Measurements from ENCODE around the gene RTN4R. TPM values are rescaled to one million over a fixed set of nuclear protein-coding genes. Genes with fewer than 3 reads are reported as not detected.

Gene RTN4R
- total RNA-seq, 2 donors from 2014 or later: 0.48 to 0.78 TPM

DNA sequence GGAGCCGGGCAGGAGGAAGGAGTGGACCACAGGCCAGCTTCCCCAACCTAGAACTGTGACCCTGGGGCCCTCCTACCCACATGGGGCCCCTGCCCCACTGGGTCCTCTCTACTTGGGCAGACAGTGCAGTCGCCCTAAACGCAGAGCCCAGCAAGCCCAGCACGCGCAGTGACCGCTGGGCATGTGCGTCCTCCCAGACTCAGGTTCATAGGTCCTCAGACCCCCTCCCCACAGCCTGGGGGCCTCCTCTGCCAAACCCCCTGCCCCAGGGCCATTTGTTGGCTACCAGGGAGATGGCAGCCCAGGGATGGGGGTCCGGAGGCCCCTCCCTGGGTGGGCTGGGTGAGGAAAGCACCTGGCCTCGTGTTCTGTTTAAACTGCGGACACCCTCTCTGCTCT is 23.9 kb downstream of the RTN4R start:
- no peak for DNase-seq (ENCODE audit: low spot score)
- peak overlapping the region; percentile 84 to 92 for H3K27ac Mint-ChIP-seq
- ATAC-seq: no peak
- H3K27me3 Mint-ChIP-seq: no peaks in the 10 kb centered on the region
- H3K4me3 Mint-ChIP-seq: peak overlapping the region; percentile 84
- peaks cover 16 to 32% of the 10 kb centered on the region in 2 donors for H3K4me1 Mint-ChIP-seq (ENCODE audit: low read depth in 2 of 2)
- no peaks in the 10 kb centered on the region for H3K9me3 Mint-ChIP-seq
- H3K36me3 Mint-ChIP-seq: no peaks in the 10 kb centered on the region

DNA sequence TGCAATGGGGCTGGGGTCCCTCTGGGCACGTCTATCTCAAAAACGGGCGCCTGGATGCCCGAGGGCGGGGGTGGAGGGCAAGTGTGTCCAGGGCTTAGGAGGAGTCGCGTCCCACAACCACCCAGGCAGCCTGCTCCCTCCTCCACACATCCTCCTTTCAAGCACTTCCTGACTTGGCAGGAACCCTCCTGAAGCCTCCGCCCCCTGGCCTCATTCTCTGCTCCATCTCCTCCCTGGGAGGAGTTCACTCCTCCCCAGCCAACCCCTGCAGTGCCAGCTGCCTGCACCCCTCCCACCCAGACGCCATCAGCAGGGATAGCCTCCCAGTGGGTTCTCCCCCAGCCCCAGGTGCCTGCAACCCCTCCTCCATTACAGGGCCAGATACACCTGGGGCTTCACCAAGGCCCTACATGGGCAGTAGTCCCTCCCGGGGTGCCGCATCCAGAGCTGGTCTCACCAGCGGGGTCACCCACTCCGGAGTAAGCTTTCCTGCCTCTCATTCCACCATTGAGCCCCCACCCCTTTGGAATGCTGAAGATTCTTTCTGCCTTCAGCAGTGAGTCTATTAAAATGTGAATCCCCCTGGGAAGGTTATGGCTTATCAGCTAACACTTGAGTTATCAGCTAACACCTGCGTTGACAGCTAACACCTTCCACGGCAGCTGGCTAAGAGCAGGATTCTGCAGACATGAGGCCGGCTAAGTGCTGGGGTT is 24.4 kb downstream of the RTN4R start:
- no peaks in the 10 kb centered on the region for H3K36me3 Mint-ChIP-seq
- peak; percentile 48 to 51 for ATAC-seq
- H3K9me3 Mint-ChIP-seq: no peaks in the 10 kb centered on the region
- H3K27ac Mint-ChIP-seq: peak overlapping the region in 1 of 2 donors; percentile 53
- H3K4me1 Mint-ChIP-seq (ENCODE audit: low read depth in 2 of 2): peaks cover 16 to 32% of the 10 kb centered on the region in 2 donors
- DNase-seq (ENCODE audit: low spot score): peak; percentile 71
- no peaks in the 10 kb centered on the region for H3K27me3 Mint-ChIP-seq
- H3K4me3 Mint-ChIP-seq: peak overlapping the region; percentile 36

GRCh38 chr22:20243176-20243536 is 25.0 kb downstream of the RTN4R start:
- no peak overlapping the region for H3K27ac Mint-ChIP-seq
- no peaks in the 10 kb centered on the region for H3K9me3 Mint-ChIP-seq
- no peaks in the 10 kb centered on the region for H3K27me3 Mint-ChIP-seq
- DNase-seq (ENCODE audit: low spot score) (no peak), ATAC-seq (no peak)
- no peak overlapping the region for H3K4me3 Mint-ChIP-seq
- peaks cover 16 to 32% of the 10 kb centered on the region in 2 donors for H3K4me1 Mint-ChIP-seq (ENCODE audit: low read depth in 2 of 2)
- H3K36me3 Mint-ChIP-seq: no peaks in the 10 kb centered on the region

GRCh38 chr22:20242393-20243175 is 25.5 kb downstream of the RTN4R start:
- Mint-ChIP-seq H3K27me3 (no peaks in the 10 kb centered on the region), H3K36me3 (no peaks in the 10 kb centered on the region), H3K9me3 (no peaks in the 10 kb centered on the region), H3K4me1 (ENCODE audit: low read depth in 2 of 2) (peaks cover 16 to 32% of the 10 kb centered on the region in 2 donors), H3K27ac (peak overlapping the region in 1 of 2 donors; percentile 19), H3K4me3 (peak overlapping the region; percentile 20)
- no peak for ATAC-seq
- no peak for DNase-seq (ENCODE audit: low spot score)

DNA sequence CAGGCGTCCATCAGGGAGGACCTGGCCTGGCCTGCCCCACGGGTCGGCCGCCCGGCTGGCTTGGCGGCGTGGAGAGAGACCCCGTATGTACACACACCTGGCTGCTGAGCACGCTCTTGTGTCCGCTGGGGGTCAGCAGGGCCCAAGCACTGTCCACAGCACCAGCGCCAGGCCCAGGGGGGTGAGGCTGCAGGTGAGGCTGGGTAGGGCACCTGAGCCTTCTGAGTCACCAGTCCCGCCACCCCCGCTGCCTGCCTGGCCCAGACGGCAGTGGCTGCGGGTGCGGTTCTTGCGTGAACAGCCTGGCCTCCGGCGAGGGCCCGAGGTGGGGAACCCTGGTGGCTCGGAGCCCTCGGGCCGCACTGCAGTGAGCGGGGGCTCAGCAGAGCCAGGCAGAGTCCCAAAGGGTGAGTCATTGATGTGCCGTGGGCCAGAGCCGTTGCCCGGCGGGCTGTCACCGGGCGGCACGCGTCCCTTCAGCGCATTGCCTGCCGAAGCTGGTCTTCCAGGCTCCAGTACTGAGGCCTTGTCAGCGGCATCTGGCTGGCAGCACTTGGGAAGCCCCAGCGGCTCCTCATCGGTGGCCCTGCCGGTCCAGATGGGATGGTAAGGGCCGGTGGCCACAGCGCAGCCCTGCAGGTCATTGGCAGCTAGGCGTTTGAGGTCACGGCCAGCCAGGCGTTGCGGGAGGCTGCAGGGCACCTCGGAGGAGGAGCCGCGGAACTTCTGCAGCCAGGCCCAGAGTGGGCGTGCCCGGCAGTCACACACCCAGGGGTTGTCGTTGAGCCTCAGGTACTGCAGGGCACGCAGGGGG is 26.3 kb downstream of the RTN4R start:
- Mint-ChIP-seq H3K27ac (peak overlapping the region in 1 of 2 donors; percentile 19), H3K9me3 (no peaks in the 10 kb centered on the region), H3K4me1 (ENCODE audit: low read depth in 2 of 2) (peaks cover 16 to 32% of the 10 kb centered on the region in 2 donors), H3K27me3 (no peaks in the 10 kb centered on the region), H3K4me3 (peak overlapping the region; percentile 20), H3K36me3 (no peaks in the 10 kb centered on the region)
- no peak for ATAC-seq
- no peak for DNase-seq (ENCODE audit: low spot score)

- Mint-ChIP-seq H3K4me1 (ENCODE audit: low read depth in 2 of 2) (peaks cover 16 to 32% of the 10 kb centered on the region in 2 donors), H3K27me3 (no peaks in the 10 kb centered on the region), H3K27ac (no peak overlapping the region), H3K36me3 (no peaks in the 10 kb centered on the region), H3K4me3 (no peak overlapping the region), H3K9me3 (no peaks in the 10 kb centered on the region)
- ATAC-seq: no peak
- DNase-seq (ENCODE audit: low spot score): no peak
Observed at GRCh38 chr22:20240900-20241299, 27.2 kb downstream of the RTN4R start.

- no peak for DNase-seq (ENCODE audit: low spot score)
- H3K9me3 Mint-ChIP-seq: no peaks in the 10 kb centered on the region
- no peaks in the 10 kb centered on the region for H3K36me3 Mint-ChIP-seq
- H3K27ac Mint-ChIP-seq: no peak overlapping the region
- H3K4me1 Mint-ChIP-seq (ENCODE audit: low read depth in 2 of 2): peaks cover 11 to 28% of the 10 kb centered on the region in 2 donors
- H3K27me3 Mint-ChIP-seq: no peaks in the 10 kb centered on the region
- H3K4me3 Mint-ChIP-seq: no peak overlapping the region
- ATAC-seq: no peak
Observed at GRCh38 chr22:20240447-20240764, 27.7 kb downstream of the RTN4R start.

- Mint-ChIP-seq H3K4me3 (no peak overlapping the region), H3K9me3 (no peaks in the 10 kb centered on the region), H3K27ac (peak overlapping the region; percentile 41 to 72), H3K4me1 (ENCODE audit: low read depth in 2 of 2) (peaks cover 6 to 22% of the 10 kb centered on the region in 2 donors), H3K27me3 (no peaks in the 10 kb centered on the region), H3K36me3 (no peaks in the 10 kb centered on the region)
- DNase-seq (ENCODE audit: low spot score) (no peak), ATAC-seq (no peak)
Observed at GRCh38 chr22:20239676-20240446, 28.3 kb downstream of the RTN4R start.

- ATAC-seq: peak; percentile 57 to 66
- Mint-ChIP-seq H3K36me3 (no peaks in the 10 kb centered on the region), H3K9me3 (no peaks in the 10 kb centered on the region), H3K4me1 (ENCODE audit: low read depth in 2 of 2) (peaks cover 0 to 17% of the 10 kb centered on the region in 2 donors), H3K27ac (peak overlapping the region; percentile 41 to 72), H3K4me3 (no peak overlapping the region), H3K27me3 (no peaks in the 10 kb centered on the region)
- DNase-seq (ENCODE audit: low spot score): peak; percentile 68
Observed at GRCh38 chr22:20238901-20239675, 29.0 kb downstream of the RTN4R start.

GRCh38 chr22:20238536-20238900 is 29.6 kb downstream of the RTN4R start:
- peaks cover 0 to 12% of the 10 kb centered on the region in 2 donors for H3K4me1 Mint-ChIP-seq (ENCODE audit: low read depth in 2 of 2)
- H3K9me3 Mint-ChIP-seq: no peaks in the 10 kb centered on the region
- ATAC-seq: peak; percentile 69
- DNase-seq (ENCODE audit: low spot score): peak; percentile 70
- no peak overlapping the region for H3K4me3 Mint-ChIP-seq
- no peaks in the 10 kb centered on the region for H3K36me3 Mint-ChIP-seq
- no peak overlapping the region for H3K27ac Mint-ChIP-seq
- no peaks in the 10 kb centered on the region for H3K27me3 Mint-ChIP-seq

- Mint-ChIP-seq H3K9me3 (no peaks in the 10 kb centered on the region), H3K36me3 (no peaks in the 10 kb centered on the region), H3K4me1 (ENCODE audit: low read depth in 2 of 2) (peaks cover 0 to 11% of the 10 kb centered on the region in 2 donors), H3K27me3 (no peaks in the 10 kb centered on the region), H3K27ac (no peak overlapping the region), H3K4me3 (no peak overlapping the region)
- DNase-seq (ENCODE audit: low spot score) (no peak), ATAC-seq (peak; percentile 48 to 60)
Observed at GRCh38 chr22:20237480-20238440, 30.4 kb downstream of the RTN4R start.
